ENCODE results near the gene NDUFAF7.

NDUFAF7 gene

DNA sequence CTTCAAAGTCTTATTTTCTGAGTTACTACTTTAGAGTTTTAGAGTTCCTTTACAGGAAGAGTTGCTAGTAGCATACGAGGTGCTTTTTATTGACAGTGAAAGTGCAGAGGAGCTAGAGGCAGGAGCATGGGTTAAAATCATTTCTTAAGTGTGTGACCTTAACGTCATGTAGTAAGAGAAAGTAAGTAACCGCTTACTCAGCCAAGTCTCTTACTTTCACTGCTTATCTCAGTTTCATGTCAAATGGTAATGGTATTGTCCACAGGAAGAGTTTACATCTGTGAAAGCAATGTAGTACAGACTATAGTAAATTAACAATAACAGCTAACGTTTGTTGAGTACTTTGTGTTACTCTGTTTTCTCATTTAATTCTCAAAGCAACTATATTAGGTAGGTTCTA lies 12.6 kb downstream of the NDUFAF7 start:
- H3K9me3 ChIP-seq (ENCODE audit: control insufficient read depth, insufficient read depth, low read depth, low read length): no peaks in the 10 kb centered on the region
- H3K36me3 ChIP-seq (ENCODE audit: control insufficient read depth in 2 of 2, insufficient read depth in 1 of 2, low read length in 2 of 2): peaks cover 50 to 89% of the 10 kb centered on the region in 2 experiments
- TF ChIP-seq KLF1 (tag by site-specific recombination; IDR thresholded peaks at IDR 0.05) (no peak), PRDM1 (tag by site-specific recombination; IDR thresholded peaks at IDR 0.05) (0 out of 2 replicates have a peak, but pooled peaks have one; percentile 21), SCRT1 (tag by site-specific recombination; IDR thresholded peaks at IDR 0.05; ENCODE audit: borderline replicate concordance) (no peak), BCL11B (tag by site-specific recombination; IDR thresholded peaks at IDR 0.05; ENCODE audit: low read depth) (no peak)
- TF ChIP-seq, protein P1, sequence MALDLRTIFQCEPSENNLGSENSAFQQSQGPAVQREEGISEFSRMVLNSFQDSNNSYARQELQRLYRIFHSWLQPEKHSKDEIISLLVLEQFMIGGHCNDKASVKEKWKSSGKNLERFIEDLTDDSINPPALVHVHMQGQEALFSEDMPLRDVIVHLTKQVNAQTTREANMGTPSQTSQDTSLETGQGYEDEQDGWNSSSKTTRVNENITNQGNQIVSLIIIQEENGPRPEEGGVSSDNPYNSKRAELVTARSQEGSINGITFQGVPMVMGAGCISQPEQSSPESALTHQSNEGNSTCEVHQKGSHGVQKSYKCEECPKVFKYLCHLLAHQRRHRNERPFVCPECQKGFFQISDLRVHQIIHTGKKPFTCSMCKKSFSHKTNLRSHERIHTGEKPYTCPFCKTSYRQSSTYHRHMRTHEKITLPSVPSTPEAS (tag by site-specific recombination; IDR thresholded peaks at IDR 0.05): no peak
- no peak overlapping the region for H3K4me3 ChIP-seq (ENCODE audit: low read depth, low read length)
- POLR2A ChIA-PET: no interaction called here
- H3K27ac ChIP-seq (ENCODE audit: extremely low read depth, low read depth, low read length): no peak overlapping the region
- no peaks in the 10 kb centered on the region for H3K4me1 ChIP-seq (ENCODE audit: control insufficient read depth, insufficient read depth, low read length)
- CTCF ChIA-PET: interaction anchor here (0.6 kb wide), 2 partner anchors 10 to 41 kb away, joined by 3 read pairs; no protein-coding TSS in a partner anchor

DNA sequence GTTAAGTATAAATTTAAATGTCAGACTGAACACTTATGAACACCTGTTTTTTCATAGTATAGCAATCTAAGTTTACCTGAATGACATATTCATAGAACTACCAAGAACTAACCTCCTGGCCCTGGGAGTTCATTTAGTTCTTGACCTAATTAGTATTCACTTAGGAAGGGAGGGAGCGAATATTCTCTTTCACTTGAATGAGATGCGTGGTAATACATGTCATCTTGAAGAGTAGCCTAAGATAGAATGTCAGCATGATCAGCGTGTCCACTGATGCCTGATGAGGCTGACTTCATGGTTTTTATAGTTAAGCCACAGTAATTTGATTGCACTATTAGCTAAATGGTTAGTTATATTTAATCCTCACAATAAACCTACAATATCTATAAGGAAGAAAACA lies 13.3 kb downstream of the NDUFAF7 start:
- no peak overlapping the region for H3K4me3 ChIP-seq (ENCODE audit: low read depth, low read length)
- no peak overlapping the region for H3K27ac ChIP-seq (ENCODE audit: extremely low read depth, low read depth, low read length)
- no peaks in the 10 kb centered on the region for H3K9me3 ChIP-seq (ENCODE audit: control insufficient read depth, insufficient read depth, low read depth, low read length)
- H3K4me1 ChIP-seq (ENCODE audit: control insufficient read depth, insufficient read depth, low read length): no peaks in the 10 kb centered on the region
- TF ChIP-seq, protein P2, sequence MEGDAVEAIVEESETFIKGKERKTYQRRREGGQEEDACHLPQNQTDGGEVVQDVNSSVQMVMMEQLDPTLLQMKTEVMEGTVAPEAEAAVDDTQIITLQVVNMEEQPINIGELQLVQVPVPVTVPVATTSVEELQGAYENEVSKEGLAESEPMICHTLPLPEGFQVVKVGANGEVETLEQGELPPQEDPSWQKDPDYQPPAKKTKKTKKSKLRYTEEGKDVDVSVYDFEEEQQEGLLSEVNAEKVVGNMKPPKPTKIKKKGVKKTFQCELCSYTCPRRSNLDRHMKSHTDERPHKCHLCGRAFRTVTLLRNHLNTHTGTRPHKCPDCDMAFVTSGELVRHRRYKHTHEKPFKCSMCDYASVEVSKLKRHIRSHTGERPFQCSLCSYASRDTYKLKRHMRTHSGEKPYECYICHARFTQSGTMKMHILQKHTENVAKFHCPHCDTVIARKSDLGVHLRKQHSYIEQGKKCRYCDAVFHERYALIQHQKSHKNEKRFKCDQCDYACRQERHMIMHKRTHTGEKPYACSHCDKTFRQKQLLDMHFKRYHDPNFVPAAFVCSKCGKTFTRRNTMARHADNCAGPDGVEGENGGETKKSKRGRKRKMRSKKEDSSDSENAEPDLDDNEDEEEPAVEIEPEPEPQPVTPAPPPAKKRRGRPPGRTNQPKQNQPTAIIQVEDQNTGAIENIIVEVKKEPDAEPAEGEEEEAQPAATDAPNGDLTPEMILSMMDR (tag by site-specific recombination; IDR thresholded peaks at IDR 0.05): no peak
- TF ChIP-seq, protein P3, sequence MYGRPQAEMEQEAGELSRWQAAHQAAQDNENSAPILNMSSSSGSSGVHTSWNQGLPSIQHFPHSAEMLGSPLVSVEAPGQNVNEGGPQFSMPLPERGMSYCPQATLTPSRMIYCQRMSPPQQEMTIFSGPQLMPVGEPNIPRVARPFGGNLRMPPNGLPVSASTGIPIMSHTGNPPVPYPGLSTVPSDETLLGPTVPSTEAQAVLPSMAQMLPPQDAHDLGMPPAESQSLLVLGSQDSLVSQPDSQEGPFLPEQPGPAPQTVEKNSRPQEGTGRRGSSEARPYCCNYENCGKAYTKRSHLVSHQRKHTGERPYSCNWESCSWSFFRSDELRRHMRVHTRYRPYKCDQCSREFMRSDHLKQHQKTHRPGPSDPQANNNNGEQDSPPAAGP (tag by site-specific recombination; IDR thresholded peaks at IDR 0.05): no peak
- TF ChIP-seq ZNF792 (tag by site-specific recombination; IDR thresholded peaks at IDR 0.05): no peak
- no peak for TF ChIP-seq ZNF664 (tag by site-specific recombination; IDR thresholded peaks at IDR 0.05)
- no peak for TF ChIP-seq ZNF292 (tag by site-specific recombination; IDR thresholded peaks at IDR 0.05; ENCODE audit: borderline replicate concordance, low read depth)
- TF ChIP-seq, protein P4, sequence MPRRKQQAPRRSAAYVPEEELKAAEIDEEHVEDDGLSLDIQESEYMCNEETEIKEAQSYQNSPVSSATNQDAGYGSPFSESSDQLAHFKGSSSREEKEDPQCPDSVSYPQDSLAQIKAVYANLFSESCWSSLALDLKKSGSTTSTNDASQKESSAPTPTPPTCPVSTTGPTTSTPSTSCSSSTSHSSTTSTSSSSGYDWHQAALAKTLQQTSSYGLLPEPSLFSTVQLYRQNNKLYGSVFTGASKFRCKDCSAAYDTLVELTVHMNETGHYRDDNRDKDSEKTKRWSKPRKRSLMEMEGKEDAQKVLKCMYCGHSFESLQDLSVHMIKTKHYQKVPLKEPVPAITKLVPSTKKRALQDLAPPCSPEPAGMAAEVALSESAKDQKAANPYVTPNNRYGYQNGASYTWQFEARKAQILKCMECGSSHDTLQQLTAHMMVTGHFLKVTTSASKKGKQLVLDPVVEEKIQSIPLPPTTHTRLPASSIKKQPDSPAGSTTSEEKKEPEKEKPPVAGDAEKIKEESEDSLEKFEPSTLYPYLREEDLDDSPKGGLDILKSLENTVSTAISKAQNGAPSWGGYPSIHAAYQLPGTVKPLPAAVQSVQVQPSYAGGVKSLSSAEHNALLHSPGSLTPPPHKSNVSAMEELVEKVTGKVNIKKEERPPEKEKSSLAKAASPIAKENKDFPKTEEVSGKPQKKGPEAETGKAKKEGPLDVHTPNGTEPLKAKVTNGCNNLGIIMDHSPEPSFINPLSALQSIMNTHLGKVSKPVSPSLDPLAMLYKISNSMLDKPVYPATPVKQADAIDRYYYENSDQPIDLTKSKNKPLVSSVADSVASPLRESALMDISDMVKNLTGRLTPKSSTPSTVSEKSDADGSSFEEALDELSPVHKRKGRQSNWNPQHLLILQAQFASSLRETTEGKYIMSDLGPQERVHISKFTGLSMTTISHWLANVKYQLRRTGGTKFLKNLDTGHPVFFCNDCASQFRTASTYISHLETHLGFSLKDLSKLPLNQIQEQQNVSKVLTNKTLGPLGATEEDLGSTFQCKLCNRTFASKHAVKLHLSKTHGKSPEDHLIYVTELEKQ (tag by site-specific recombination; IDR thresholded peaks at IDR 0.05; ENCODE audit: borderline replicate concordance): no peak
- TF ChIP-seq ZNF654 (tag by site-specific recombination; IDR thresholded peaks at IDR 0.05; ENCODE audit: low read depth): no peak
- TF ChIP-seq SALL2 (tag by site-specific recombination; IDR thresholded peaks at IDR 0.05; ENCODE audit: borderline replicate concordance): no peak
- no peak for TF ChIP-seq ZNF169 (tag by site-specific recombination; IDR thresholded peaks at IDR 0.05)
- CTCF ChIA-PET: no interaction called here
- peaks cover 51 to 89% of the 10 kb centered on the region in 2 experiments for H3K36me3 ChIP-seq (ENCODE audit: control insufficient read depth in 2 of 2, insufficient read depth in 1 of 2, low read length in 2 of 2)
- POLR2A ChIA-PET: no interaction called here

DNA sequence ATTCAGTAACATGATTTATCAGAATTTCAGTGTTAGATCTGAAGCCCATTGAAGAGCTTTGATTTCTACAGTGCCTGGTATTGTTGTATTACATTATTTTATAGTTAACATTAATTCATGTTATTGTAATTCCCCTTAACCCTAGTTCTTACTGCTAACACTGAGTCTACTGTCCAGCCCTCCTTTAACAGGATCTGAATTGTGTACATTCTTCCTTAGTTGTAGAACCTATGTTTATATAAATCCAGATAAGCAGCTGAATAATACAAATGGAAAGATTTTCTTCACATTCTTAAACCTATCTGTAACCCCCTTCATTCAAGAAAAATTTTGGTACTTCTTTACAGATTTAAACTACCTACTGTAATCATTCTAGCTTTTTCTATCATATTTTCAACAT lies 14.7 kb downstream of the NDUFAF7 start:
- Histone ChIP-seq H3K4me3 (ENCODE audit: low read depth, low read length) (no peak overlapping the region), H3K9me3 (ENCODE audit: control insufficient read depth, insufficient read depth, low read depth, low read length) (no peaks in the 10 kb centered on the region), H3K27ac (ENCODE audit: extremely low read depth, low read depth, low read length) (no peak overlapping the region), H3K36me3 (ENCODE audit: control insufficient read depth in 2 of 2, insufficient read depth in 1 of 2, low read length in 2 of 2) (peaks cover 51 to 86% of the 10 kb centered on the region in 2 experiments), H3K4me1 (ENCODE audit: control insufficient read depth, insufficient read depth, low read length) (0 out of 2 replicates have a peak, but pooled peaks cover 3% of the 10 kb centered on the region)
- POLR2A ChIA-PET: no interaction called here
- CTCF ChIA-PET: interaction anchor here (0.8 to 0.9 kb wide), 2 partner anchors 74 to 631 kb away, joined by 3 to 4 read pairs; no protein-coding TSS in a partner anchor
- TF ChIP-seq REPIN1 (tag by site-specific recombination; IDR thresholded peaks at IDR 0.05; ENCODE audit: low read depth) (no peak), ZNF114 (tag by site-specific recombination; IDR thresholded peaks at IDR 0.05) (no peak), ZNF510 (tag by site-specific recombination; IDR thresholded peaks at IDR 0.05; ENCODE audit: insufficient replicate concordance) (no peak), ZNF266 (tag by site-specific recombination; IDR thresholded peaks at IDR 0.05; ENCODE audit: low read depth) (no peak), ZNF571 (tag by site-specific recombination; IDR thresholded peaks at IDR 0.05) (no peak), GLIS1 (tag by site-specific recombination; IDR thresholded peaks at IDR 0.05) (no peak), ZNF404 (tag by site-specific recombination; IDR thresholded peaks at IDR 0.05) (no peak), ZNF707 (tag by site-specific recombination; IDR thresholded peaks at IDR 0.05) (no peak)
- TF ChIP-seq, protein P5, sequence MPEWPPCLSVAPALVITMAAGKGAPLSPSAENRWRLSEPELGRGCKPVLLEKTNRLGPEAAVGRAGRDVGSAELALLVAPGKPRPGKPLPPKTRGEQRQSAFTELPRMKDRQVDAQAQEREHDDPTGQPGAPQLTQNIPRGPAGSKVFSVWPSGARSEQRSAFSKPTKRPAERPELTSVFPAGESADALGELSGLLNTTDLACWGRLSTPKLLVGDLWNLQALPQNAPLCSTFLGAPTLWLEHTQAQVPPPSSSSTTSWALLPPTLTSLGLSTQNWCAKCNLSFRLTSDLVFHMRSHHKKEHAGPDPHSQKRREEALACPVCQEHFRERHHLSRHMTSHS (tag by site-specific recombination; IDR thresholded peaks at IDR 0.05): no peak

Data from HEK293 (cell line).